HuH-7.5 (cell line): ENCODE data around the gene KCTD12.

Source experiments
- DNase-seq: peaks from one replicate; pipeline ENCODE4 v3.0.0; 2011; ENCODE audit warnings: low spot score

KCTD12 gene

DNA sequence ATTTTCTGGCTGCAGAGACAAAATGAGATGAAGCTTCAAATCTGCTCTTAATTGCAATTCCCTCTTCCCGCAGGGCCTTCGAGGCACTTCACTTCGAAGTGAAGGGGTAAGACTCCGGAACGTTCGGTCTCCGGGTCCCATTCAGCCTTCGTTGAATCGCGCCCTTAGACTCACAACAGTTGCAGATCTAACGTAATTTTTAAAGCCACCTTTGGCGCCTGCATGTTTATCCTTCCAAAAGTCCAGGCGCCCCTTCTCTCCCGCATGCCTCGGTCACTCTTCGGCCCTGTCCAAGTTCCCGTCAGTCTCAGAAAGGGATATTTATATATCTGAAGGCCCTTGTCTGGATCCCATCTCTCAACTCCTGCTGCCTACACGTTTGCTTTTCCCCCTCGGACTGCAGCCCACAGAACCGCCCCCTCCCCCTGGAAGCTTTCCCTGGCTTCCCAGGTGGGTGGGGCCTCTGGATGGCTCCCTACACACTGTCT, 915 bp upstream of the KCTD12 start:
- DNase-seq, result no peak

- DNase-seq, result no peak
Measured at GRCh38 chr13:76886005-76886291, 257 bp downstream of the KCTD12 start.

GRCh38 chr13:76885203-76886004, 801 bp downstream of the KCTD12 start:
- DNase-seq, result peak; percentile 36

DNA sequence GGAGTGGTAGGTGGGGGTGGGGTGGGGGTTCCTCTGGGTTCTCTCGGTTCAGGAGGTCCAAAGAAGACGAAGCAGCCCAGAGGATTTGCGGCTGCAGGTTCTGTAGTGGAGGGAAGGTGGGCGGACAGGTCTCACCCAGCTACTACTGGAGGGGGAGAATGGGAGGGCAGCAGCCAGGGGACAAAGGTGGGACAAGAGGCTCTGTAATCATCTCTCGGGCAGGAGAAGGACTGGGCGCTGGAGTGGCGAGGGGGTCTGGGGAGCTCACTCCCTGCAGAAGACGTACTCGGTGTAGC, 1.4 kb downstream of the KCTD12 start:
- DNase-seq, result no peak

- DNase-seq, result no peak
Measured at GRCh38 chr13:76884186-76884906, 1.9 kb downstream of the KCTD12 start.

GRCh38 chr13:76883236-76883635, 3.0 kb downstream of the KCTD12 start:
- no peak for DNase-seq

DNA sequence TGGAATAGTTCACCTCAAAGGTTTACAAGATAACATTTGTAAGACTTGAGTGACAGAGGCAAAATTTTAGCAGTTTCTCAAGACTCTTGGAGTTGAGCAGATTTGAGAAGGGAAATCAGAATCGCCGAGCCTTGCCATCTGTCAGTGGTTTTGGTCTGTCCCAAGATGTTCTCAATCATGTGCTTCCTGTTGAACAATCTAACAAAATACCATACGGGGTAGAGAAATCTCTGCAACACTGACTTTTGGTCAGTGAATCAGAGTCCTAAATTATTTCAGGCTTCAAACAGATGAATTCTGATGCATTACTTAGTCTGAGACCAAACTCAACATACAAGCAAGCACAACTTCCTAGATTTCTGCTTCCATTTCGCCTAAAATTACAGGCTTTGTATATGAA, 3.8 kb downstream of the KCTD12 start:
- DNase-seq, result no peak

GRCh38 chr13:76879883-76880270, 6.3 kb downstream of the KCTD12 start:
- no peak for DNase-seq

- no peak for DNase-seq
Measured at GRCh38 chr13:76879203-76879882, 6.9 kb downstream of the KCTD12 start.

GRCh38 chr13:76878043-76878442, 8.2 kb downstream of the KCTD12 start:
- DNase-seq, result no peak

DNA sequence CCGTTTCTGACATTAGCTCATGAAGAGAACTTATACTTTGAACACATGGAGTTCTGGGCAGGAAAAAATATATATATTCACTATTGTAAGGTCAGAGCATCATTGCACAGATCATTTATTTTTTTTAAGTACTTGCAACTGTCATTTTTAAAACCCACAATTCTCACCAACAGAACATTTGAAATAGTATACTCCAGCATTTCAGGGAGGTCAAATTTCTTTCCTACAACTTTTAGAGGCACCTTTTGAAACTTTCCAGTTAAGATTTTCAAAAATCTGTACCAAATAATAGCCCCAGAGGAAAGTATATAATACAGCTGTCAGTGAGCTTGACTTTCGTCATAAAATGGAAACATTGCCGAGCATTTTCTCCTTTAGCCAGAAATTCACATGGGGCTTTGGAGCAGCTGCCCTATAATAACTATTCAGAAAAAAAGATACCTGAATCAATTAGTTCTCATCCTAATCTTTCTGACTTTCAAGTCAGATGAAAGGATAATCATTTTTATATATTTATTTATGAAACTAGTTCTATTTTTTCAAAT, 10.9 kb downstream of the KCTD12 start:
- no peak for DNase-seq

GRCh38 chr13:76874479-76874878, 11.7 kb downstream of the KCTD12 start:
- DNase-seq, result no peak

GRCh38 chr13:76873445-76873844, 12.8 kb downstream of the KCTD12 start:
- DNase-seq, result no peak

GRCh38 chr13:76872675-76873074, 13.5 kb downstream of the KCTD12 start:
- DNase-seq, result no peak

- DNase-seq, result no peak
Measured at GRCh38 chr13:76871432-76871831, 14.8 kb downstream of the KCTD12 start.

DNA sequence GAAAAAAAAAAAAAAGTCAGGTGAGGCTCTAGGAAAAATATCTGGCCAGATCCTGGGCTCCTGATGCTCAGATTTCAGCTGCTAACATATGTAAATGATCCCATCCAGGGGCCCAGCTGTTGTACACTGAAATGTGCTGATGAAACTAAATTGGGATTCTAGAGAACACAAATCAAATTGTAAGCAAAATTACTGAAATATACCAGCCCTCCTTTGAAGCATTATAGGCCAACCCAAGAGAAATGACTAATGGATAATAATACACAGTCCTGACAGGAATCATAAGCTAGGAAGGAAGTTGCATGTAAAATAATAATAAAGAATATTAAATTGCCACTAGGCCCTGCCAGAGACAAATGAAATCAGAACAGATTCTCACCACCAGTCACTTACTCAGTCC, 17.8 kb downstream of the KCTD12 start:
- no peak for DNase-seq

DNA sequence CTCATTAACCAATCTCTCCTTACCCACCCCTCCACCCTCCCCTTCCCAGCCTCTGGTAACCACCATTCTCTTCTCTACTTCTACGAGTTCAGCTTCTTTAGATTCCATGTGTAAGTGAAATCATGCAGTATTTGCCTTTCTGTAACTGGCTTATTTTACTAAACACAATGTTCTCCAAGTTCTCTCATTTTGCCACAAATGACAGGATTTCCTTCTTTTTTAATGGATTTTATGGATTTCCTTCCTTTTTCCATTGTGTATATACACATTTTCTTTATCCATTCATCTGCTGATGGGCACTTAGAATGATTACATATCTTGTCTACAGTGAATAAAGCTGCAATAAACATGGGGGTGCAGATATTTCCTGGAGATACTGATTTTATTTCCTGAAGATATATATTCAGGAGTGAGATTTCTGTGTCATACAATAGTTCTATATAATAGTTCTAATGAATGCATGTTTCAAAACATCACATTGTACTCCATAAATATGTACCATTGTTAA, 20.2 kb downstream of the KCTD12 start:
- no peak for DNase-seq

- DNase-seq, result no peak
Measured at GRCh38 chr13:76865109-76865508, 21.1 kb downstream of the KCTD12 start.

DNA sequence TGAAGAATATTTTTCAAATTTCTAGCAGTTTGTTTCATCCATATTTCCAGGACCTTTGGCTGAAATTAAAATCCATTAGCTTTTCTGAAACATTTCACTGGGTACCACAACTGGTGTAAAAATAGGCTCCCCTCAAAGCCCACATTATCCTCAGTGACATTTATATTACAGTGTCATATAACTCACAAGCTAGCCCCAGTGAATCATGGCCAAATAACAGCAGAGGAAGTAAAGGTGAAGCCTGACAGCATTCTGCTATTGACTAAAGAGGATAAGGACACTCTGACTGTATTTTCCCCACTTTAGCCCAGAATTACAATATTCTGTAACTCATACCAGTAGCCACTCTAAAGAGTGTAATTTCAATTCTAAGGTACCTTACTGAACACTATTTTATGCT, 21.9 kb downstream of the KCTD12 start:
- DNase-seq, result no peak

DNA sequence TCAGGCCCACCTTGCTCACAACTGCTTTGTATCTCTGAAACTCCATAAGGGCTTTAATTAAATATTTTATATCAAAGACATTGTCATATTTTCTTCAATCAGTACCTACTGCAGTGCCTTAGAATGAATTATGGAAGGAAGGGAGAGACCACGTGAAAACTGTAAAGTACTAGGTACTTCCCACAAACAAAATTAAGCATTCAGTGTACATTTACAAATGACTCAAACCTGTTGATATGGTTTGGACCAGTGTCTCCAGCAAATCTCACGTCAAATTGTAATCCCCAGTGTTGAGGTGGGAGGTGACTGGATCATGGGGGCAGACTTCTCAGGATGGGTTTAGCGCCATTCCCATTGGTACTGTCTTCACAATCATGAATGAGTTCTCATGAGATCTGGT, 23.2 kb downstream of the KCTD12 start:
- no peak for DNase-seq

- no peak for DNase-seq
Measured at GRCh38 chr13:76861859-76862258, 24.3 kb downstream of the KCTD12 start.

- DNase-seq, result no peak
Measured at GRCh38 chr13:76860706-76861105, 25.5 kb downstream of the KCTD12 start.

DNA sequence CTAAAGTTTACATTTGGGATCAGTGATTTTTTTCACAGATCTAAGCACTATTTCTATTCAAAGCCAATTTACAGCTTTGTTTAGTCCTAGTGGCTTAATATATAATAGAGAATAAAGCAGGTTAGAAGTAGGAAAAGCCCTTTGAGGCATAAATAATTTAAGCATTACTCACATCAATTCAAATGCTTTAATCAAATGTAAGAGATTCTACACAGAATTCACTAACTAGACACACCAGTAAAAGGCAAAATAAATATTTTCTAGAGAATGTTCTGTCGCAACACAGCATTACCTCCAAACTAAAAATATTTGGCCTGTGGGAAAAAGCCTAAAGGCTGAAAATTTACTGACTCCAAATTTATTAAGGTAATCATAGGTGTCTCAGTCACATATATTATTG, 31.3 kb downstream of the KCTD12 start:
- no peak for DNase-seq
